GM21423 (cell line): ENCODE results near the gene DNAJC13.

Experiments used
- ATAC-seq: cut with Tn5 transposase; IDR thresholded peaks from one replicate; pipeline ENCODE4 v1.9.1; 2021; ENCODE audit warnings: mild to moderate bottlenecking, moderate library complexity; ENCODE audit not compliant: unreplicated experiment

DNAJC13 gene

GRCh38 chr3:132404276-132404675, 13.0 kb upstream of the DNAJC13 start:
- no peak for ATAC-seq

GRCh38 chr3:132405188-132405587, 12.1 kb upstream of the DNAJC13 start:
- no peak for ATAC-seq

- ATAC-seq: no peak
These were observed 11.5 kb upstream of the DNAJC13 start for GRCh38 chr3:132405609-132406299.

- no peak for ATAC-seq
These were observed 10.7 kb upstream of the DNAJC13 start for GRCh38 chr3:132406587-132406986.

- ATAC-seq: no peak
These were observed 10.3 kb upstream of the DNAJC13 start for GRCh38 chr3:132407025-132407424.

GRCh38 chr3:132414841-132415240, 2.5 kb upstream of the DNAJC13 start:
- ATAC-seq: no peak

GRCh38 chr3:132416161-132416560, 1.1 kb upstream of the DNAJC13 start:
- ATAC-seq: no peak

- peak; percentile 46 for ATAC-seq
These were observed 551 bp downstream of the DNAJC13 start for GRCh38 chr3:132417695-132418411.

GRCh38 chr3:132418916-132419315, 1.6 kb downstream of the DNAJC13 start:
- no peak for ATAC-seq

GRCh38 chr3:132421832-132422231, 4.5 kb downstream of the DNAJC13 start:
- ATAC-seq: no peak

GRCh38 chr3:132422531-132422930, 5.2 kb downstream of the DNAJC13 start:
- no peak for ATAC-seq

- ATAC-seq: no peak
These were observed 15.3 kb downstream of the DNAJC13 start for GRCh38 chr3:132432639-132433038.

- ATAC-seq: no peak
These were observed 15.8 kb downstream of the DNAJC13 start for GRCh38 chr3:132433121-132433520.

- ATAC-seq: no peak
These were observed 18.1 kb downstream of the DNAJC13 start for GRCh38 chr3:132435224-132435910.

- ATAC-seq: no peak
These were observed 18.7 kb downstream of the DNAJC13 start for GRCh38 chr3:132435911-132436425.

GRCh38 chr3:132443421-132443820, 26.1 kb downstream of the DNAJC13 start:
- ATAC-seq: no peak

GRCh38 chr3:132444383-132444782, 27.1 kb downstream of the DNAJC13 start:
- ATAC-seq: no peak

GRCh38 chr3:132445817-132446216, 28.5 kb downstream of the DNAJC13 start:
- no peak for ATAC-seq

GRCh38 chr3:132448216-132448961, 31.1 kb downstream of the DNAJC13 start:
- ATAC-seq: no peak

- ATAC-seq: no peak
These were observed 38.8 kb downstream of the DNAJC13 start for GRCh38 chr3:132456136-132456535.

GRCh38 chr3:132456571-132456970, 39.3 kb downstream of the DNAJC13 start:
- ATAC-seq: no peak
